HepG2 (cell line): ENCODE results near the gene PPM1F. TPM values are rescaled to one million over a fixed set of nuclear protein-coding genes. Genes with fewer than 3 reads are reported as not detected.
A peak's percentile ranks its signal among the peaks of the same experiment; 100 is the strongest.

ENCODE experiments used
- ATAC-seq: fragments of 200-7000 bp; cut with Tn5 transposase; 3 replicates; pipeline ENCODE4 v1.9.1; 2020; ENCODE audit warnings: mild to moderate bottlenecking, moderate library complexity
- BruUV-seq: library from RNA; stranded (reverse); fragments of 400-500 nt; replicated peaks from 2 replicates; lab custom pipeline; 2021; lab: Mats Ljungman, UMichigan
- CTCF ChIA-PET: fragments of 300-600 bp; formaldehyde crosslinking; extraction: SDS; loops from one replicate; lab custom pipeline; 2021; ENCODE audit warnings: low total read pairs, inconsistent platforms, low intra/inter-chr PET ratio; lab: Yijun Ruan, JAX
- POLR2A ChIA-PET: fragments of 350-600 bp; sonication (Branson Sonifier 250); formaldehyde crosslinking; loops from one replicate; lab custom pipeline; 2020; ENCODE audit warnings: antibody characterized with exemption, inconsistent platforms; lab: Yijun Ruan, JAX
- DNase-seq: peaks from one replicate; pipeline ENCODE4 v3.0.0-alpha.2; 2015; ENCODE audit warnings: low spot score
- FAIRE-seq: peaks from 3 replicates; lab custom pipeline; 2011; peaks lifted over from hg19 to GRCh38; lab: Jason Lieb, UNC
- H2AFZ ChIP-seq: one replicate; pipeline ENCODE4 v1.6.1; 2011; ENCODE audit warnings: low read length, inconsistent platforms
- H3K27ac ChIP-seq: fragments of 300-600 bp; 3 replicates; pipeline ENCODE4 v1.8.0; 2011; ENCODE audit warnings: mixed run types, mild to moderate bottlenecking, mixed read lengths, low read length, inconsistent platforms; ENCODE audit not compliant: insufficient read depth; ENCODE audit errors: extremely low read length
- H3K27me3 ChIP-seq, 2 experiments: fragments of 200-600 bp in 1 of 2; 2 replicates in 1 of 2; 3 replicates in 1 of 2; pipeline versions ENCODE4 v1.6.0 to v1.8.0; 2011; ENCODE audit warnings: low read length in 2 of 2, mild to moderate bottlenecking in 2 of 2, moderate library complexity in 2 of 2, inconsistent platforms in 1 of 2; ENCODE audit not compliant: insufficient read depth in 2 of 2, control insufficient read depth in 1 of 2
- H3K36me3 ChIP-seq, 2 experiments: fragments of 200-600 bp in 1 of 2; replicated peaks in 1 of 2; 2 replicates in 1 of 2; 3 replicates in 1 of 2; pipeline versions ENCODE4 v1.5.1 to v1.8.0; 2011; ENCODE audit warnings: low read length in 2 of 2, inconsistent platforms in 1 of 2; ENCODE audit not compliant: insufficient read depth in 2 of 2, control insufficient read depth in 1 of 2
- H3K4me1 ChIP-seq: 2 replicates; pipeline ENCODE4 v1.5.1; 2012; ENCODE audit warnings: low read length, inconsistent platforms; ENCODE audit not compliant: insufficient read depth
- H3K4me2 ChIP-seq: 2 replicates; pipeline ENCODE4 v1.6.0; 2011; ENCODE audit warnings: low read depth, low read length, inconsistent platforms
- H3K4me3 ChIP-seq, 3 experiments: fragments of 200-600 bp in 1 of 3; sonication (generic), shearing (Covaris generic) in 1 of 3; replicated peaks in 1 of 3; 2 replicates each; pipeline ENCODE4 v1.5.1; 2011 to 2016; ENCODE audit warnings: low read length in 3 of 3, inconsistent platforms in 2 of 3, low read depth in 2 of 3, mild to moderate bottlenecking in 2 of 3, control low read depth in 1 of 3, mixed read lengths in 1 of 3; ENCODE audit not compliant: insufficient read depth in 1 of 3
- H3K79me2 ChIP-seq: one replicate; pipeline ENCODE4 v1.6.1; 2011; ENCODE audit warnings: low read length, inconsistent platforms; ENCODE audit not compliant: insufficient read depth
- H3K9ac ChIP-seq: 2 replicates; pipeline ENCODE4 v1.6.0; 2011; ENCODE audit warnings: mild to moderate bottlenecking, low read depth, low read length, inconsistent platforms; ENCODE audit not compliant: insufficient read depth
- H3K9me3 ChIP-seq: 2 replicates; pipeline ENCODE4 v1.5.1; 2012; ENCODE audit warnings: mild to moderate bottlenecking, low read length
- H4K20me1 ChIP-seq: 2 replicates; pipeline ENCODE4 v1.6.0; 2011; ENCODE audit warnings: inconsistent platforms, mild to moderate bottlenecking, low read length, moderate library complexity; ENCODE audit not compliant: insufficient read depth
- DPF2 ChIP-seq: sonication (generic); formaldehyde crosslinking; IDR thresholded peaks from 2 replicates; pipeline ENCODE4 v1.4.0; 2020; ENCODE audit warnings: mild to moderate bottlenecking, low read depth, missing genetic modification reagents, borderline replicate concordance
- HNF1B ChIP-seq: sonication (generic); formaldehyde crosslinking; IDR thresholded peaks from 2 replicates; pipeline ENCODE4 v1.5.1; 2020; ENCODE audit warnings: mild to moderate bottlenecking, moderate library complexity, missing genetic modification reagents
- KAT7 ChIP-seq: IDR thresholded peaks from 2 replicates; pipeline ENCODE4 v1.6.1; 2018; ENCODE audit warnings: borderline replicate concordance, missing compliant biosample characterization
- KDM1A ChIP-seq: IDR thresholded peaks from 2 replicates; pipeline ENCODE4 v1.6.1; 2016; ENCODE audit warnings: missing compliant biosample characterization
- PHF5A ChIP-seq: IDR thresholded peaks from one replicate; pipeline ENCODE4 v1.6.1; 2018; ENCODE audit warnings: low read depth, missing genetic modification reagents; ENCODE audit not compliant: unreplicated experiment
- POLR2AphosphoS2 ChIP-seq: IDR thresholded peaks from 2 replicates; pipeline ENCODE4 v1.6.1; 2011; ENCODE audit warnings: low read depth, low read length, improper control_type of control experiment
- SIX1 ChIP-seq: sonication (generic); formaldehyde crosslinking; IDR thresholded peaks from 2 replicates; pipeline ENCODE4 v1.4.0; 2020; ENCODE audit warnings: missing genetic modification reagents, borderline replicate concordance
- SOX5 ChIP-seq: IDR thresholded peaks from 2 replicates; pipeline ENCODE4 v1.6.1; 2016; ENCODE audit warnings: borderline replicate concordance
- SP2 ChIP-seq: sonication (generic); formaldehyde crosslinking; IDR thresholded peaks from 2 replicates; pipeline ENCODE4 v1.5.1; 2020; ENCODE audit warnings: mild to moderate bottlenecking, missing genetic modification reagents
- SRSF9 ChIP-seq: fragments of 200-400 bp; formaldehyde crosslinking; IDR thresholded peaks from 2 replicates; pipeline ENCODE4 v1.6.1; 2018; ENCODE audit warnings: borderline replicate concordance, mild to moderate bottlenecking, low read depth, low read length; ENCODE audit not compliant: insufficient read depth, poor library complexity, severe bottlenecking
- TCF7 ChIP-seq: sonication (generic); IDR thresholded peaks from 2 replicates; pipeline ENCODE4 v1.6.1; 2016; ENCODE audit warnings: antibody characterized with exemption, low read depth
- TCF7L2 ChIP-seq: IDR thresholded peaks from 2 replicates; pipeline ENCODE4 v1.6.1; 2011; ENCODE audit warnings: mild to moderate bottlenecking, low read depth, low read length, moderate library complexity
- ZNF24 ChIP-seq: fragments of 450-650 bp; IDR thresholded peaks from 2 replicates; pipeline ENCODE4 v1.6.1; 2017; ENCODE audit warnings: antibody characterized with exemption, mild to moderate bottlenecking
- ZNF432 ChIP-seq: sonication (generic); formaldehyde crosslinking; IDR thresholded peaks from 2 replicates; pipeline ENCODE4 v1.5.0; 2020; ENCODE audit warnings: missing genetic modification reagents, mild to moderate bottlenecking, borderline replicate concordance
- ZNF747 ChIP-seq: sonication (generic); formaldehyde crosslinking; IDR thresholded peaks from 2 replicates; pipeline ENCODE4 v1.8.1; 2023; ENCODE audit warnings: missing genetic modification reagents, mild to moderate bottlenecking, borderline replicate concordance
- WGBS: methylation state at CpG from one replicate; pipeline ENCODE4 v1.1.6; 2017; ENCODE audit warnings: low lambda C conversion rate; 5-methylcytosine and 5-hydroxymethylcytosine counted together
- in situ Hi-C: cut with HindIII; loops from 2 replicates; pipeline ENCODE4 v1.10.0; 2017; ENCODE audit warnings: low pct_unique_long_range_greater_than_20kb; ENCODE audit not compliant: extremely low pct_ligation_motif_present
- intact Hi-C: fragments of 100-400 bp; cut with micrococcal nuclease; formaldehyde crosslinking; loops from one replicate; pipeline ENCODE4 v1.10.0; 2022; ENCODE audit not compliant: unreplicated experiment
- polyA plus RNA-seq, 8 experiments: library from polyadenylated mRNA; depleted of rRNA in 3 of 8; stranded (reverse) in 7 of 8; unstranded in 1 of 8; fragments of >200 nt; fragmentation: Illumina TruSeq in 4 of 8; extraction: Trizol in 4 of 8; gene quantifications; 2 replicates each; pipeline versions ENCODE4 v1.2.1 to v1.2.3, GENCODE V29; 2011 to 2016; ENCODE audit warnings: low read depth in 4 of 8, missing spikeins in 1 of 8, mixed read lengths in 1 of 8; ENCODE audit not compliant: insufficient read depth in 1 of 8
- total RNA-seq, 5 experiments: library from RNA; depleted of rRNA; stranded (reverse); fragments of >200 nt; fragmentation: Illumina TruSeq; extraction: Trizol; gene quantifications; 2 replicates each; pipeline ENCODE4 v1.2.3, GENCODE V29; 2016; ENCODE audit warnings: low read depth in 1 of 5

The PPM1F gene
- total and polyA plus RNA-seq, 2 of the 13 experiments (the other 11 are each of a cell fraction or from before 2014, with no cell fraction given): 11.0 to 19.6 TPM

GRCh38 chr22:21985214-21985613 is 32.6 kb upstream of the PPM1F start:
- Histone ChIP-seq H3K9me3 (no peaks in the 10 kb centered on the region), H3K27ac (no peak overlapping the region), H3K4me1 (peaks cover 31% of the 10 kb centered on the region), H2AFZ (no peak overlapping the region), H3K9ac (no peak overlapping the region), H3K27me3 (peaks cover 0 to 5% of the 10 kb centered on the region in 2 experiments; a peak in 1 of 5 replicates), H3K79me2 (peaks cover 14% of the 10 kb centered on the region), H4K20me1 (no peaks in the 10 kb centered on the region), H3K4me3 (no peak overlapping the region; a peak in 1 of 6 replicates), H3K36me3 (no peaks in the 10 kb centered on the region), H3K4me2 (peak overlapping the region; percentile 8; the same call in 1 of the 2 replicates)
- ChIA-PET CTCF (no interaction called here), POLR2A (no interaction called here)
- intact Hi-C loops: no loop called here
- BruUV-seq: no TSS peak
- no peak for ATAC-seq
- FAIRE-seq: no peak
- in situ Hi-C loops: no loop called here
- no peak for TF ChIP-seq KAT7
- no peak for TF ChIP-seq SRSF9
- TF ChIP-seq ZNF432 (CRISPR knock-in tag): no peak
- TF ChIP-seq TCF7L2: no peak
- TF ChIP-seq ZNF747 (CRISPR knock-in tag): no peak
- TF ChIP-seq HNF1B (CRISPR knock-in tag): no peak
- no peak for TF ChIP-seq POLR2AphosphoS2
- TF ChIP-seq DPF2: no peak
- TF ChIP-seq KDM1A (CRISPR knock-in tag): no peak
- no peak for TF ChIP-seq TCF7
- TF ChIP-seq SP2 (CRISPR knock-in tag): no peak
- TF ChIP-seq SIX1 (CRISPR knock-in tag): no peak
- no peak for TF ChIP-seq SOX5 (CRISPR knock-in tag)
- TF ChIP-seq ZNF24: no peak
- TF ChIP-seq PHF5A (CRISPR knock-in tag): no peak
- 51% methylated on average over 2 of the region's 5 CpGs for WGBS
- no peak for DNase-seq
